Spinal cord (tissue), 4 donors: Measurements from ENCODE around the gene FBXO31. TPM values are rescaled to one million over a fixed set of nuclear protein-coding genes. Genes with fewer than 3 reads are reported as not detected.

ENCODE experiments used
- polyA plus RNA-seq, 2 donors: library from polyadenylated mRNA; unstranded; fragments of 120-200 nt; gene quantifications; one replicate each; pipeline ENCODE4 v1.2.1, GENCODE V29; 2013; ENCODE audit not compliant: insufficient read length in 2 of 2
- total RNA-seq, 2 donors: library from RNA; depleted of rRNA in 1 of 2; stranded (reverse); fragments of 120-200 nt in 1 of 2; fragments of >200 nt in 1 of 2; gene quantifications; one replicate each; pipeline versions ENCODE4 v1.2.3 to v1.2.4, GENCODE V29; 2013 to 2014

FBXO31 gene
- total and polyA plus RNA-seq, 4 donors = 21.0 to 48.6 (median 41.0) TPM

Other genes with a start within 250 kb of the FBXO31 start
- 1 to 10 TPM; 4.3 to 9.9 TPM for gene C16orf95, start 66.4 kb downstream of the FBXO31 start, total RNA-seq
- gene C16orf95, start 66.4 kb downstream of the FBXO31 start, polyA plus RNA-seq = 1 to 10 TPM; 4.8 to 6.3 TPM
- gene MAP1LC3B, start 8.6 kb upstream of the FBXO31 start, total RNA-seq = 10 to 100 TPM; 66.5 to 91.6 TPM
- 100 to 1,000 TPM; 147 to 181 TPM for gene MAP1LC3B, start 8.6 kb upstream of the FBXO31 start, polyA plus RNA-seq
- 10 to 100 TPM; 16.8 to 21.9 TPM for gene ZCCHC14, start 109.2 kb upstream of the FBXO31 start, total RNA-seq
- 10 to 100 TPM; 32.5 to 43.5 TPM for gene ZCCHC14, start 109.2 kb upstream of the FBXO31 start, polyA plus RNA-seq
- gene JPH3, start 218.7 kb upstream of the FBXO31 start, total RNA-seq = 10 to 100 TPM; 12.6 to 28.9 TPM
- 10 to 100 TPM; 79.1 to 79.7 TPM for gene JPH3, start 218.7 kb upstream of the FBXO31 start, polyA plus RNA-seq